Liver (tissue), 3 donors: Measurements from ENCODE around the gene DPY30.

Experiments
- ATF3 ChIP-seq: IDR thresholded peaks from 2 replicates; pipeline ENCODE4 v1.6.1; 2016; ENCODE audit warnings: antibody characterized with exemption
- CTCF ChIP-seq: fragments of 150-350 bp; IDR thresholded peaks from 2 replicates; pipeline ENCODE4 v1.5.1; 2017; ENCODE audit warnings: improper control_type of control experiment, low read depth, low read length; ENCODE audit not compliant: missing input control
- HNF4G ChIP-seq: IDR thresholded peaks from 2 replicates; pipeline ENCODE4 v1.6.1; 2016; ENCODE audit warnings: antibody characterized with exemption
- JUND ChIP-seq, 2 donors: IDR thresholded peaks; 2 replicates each; pipeline ENCODE4 v1.6.1; 2016; ENCODE audit warnings: antibody characterized with exemption in 2 of 2
- MAX ChIP-seq: IDR thresholded peaks from 2 replicates; pipeline ENCODE4 v1.6.1; 2016; ENCODE audit warnings: antibody characterized with exemption
- NR2F2 ChIP-seq: IDR thresholded peaks from 2 replicates; pipeline ENCODE4 v1.6.1; 2016; ENCODE audit warnings: antibody characterized with exemption
- SP1 ChIP-seq: IDR thresholded peaks from 2 replicates; pipeline ENCODE4 v1.6.1; 2018; ENCODE audit warnings: antibody characterized with exemption, mild to moderate bottlenecking
- TAF1 ChIP-seq: conservative IDR thresholded peaks from 2 replicates; pipeline ENCODE4 v1.6.1; 2016; ENCODE audit warnings: antibody characterized with exemption, mild to moderate bottlenecking
- ZBTB33 ChIP-seq: IDR thresholded peaks from 2 replicates; pipeline ENCODE4 v1.6.1; 2016; ENCODE audit warnings: antibody characterized with exemption
- TF ChIP-seq, protein P1 (sequence below): IDR thresholded peaks from 2 replicates; pipeline ENCODE4 v1.6.1; 2016; ENCODE audit warnings: antibody characterized with exemption, mild to moderate bottlenecking
- donor health status: healthy.
- donor health status: healthy.

- TF ChIP-seq CTCF: no peak
- peak; percentile 72 for TF ChIP-seq MAX
- no peak for TF ChIP-seq ZBTB33
- no peak for TF ChIP-seq JUND (IDR thresholded peaks at IDR 0.05)
- TF ChIP-seq TAF1: no peak
- no peak for TF ChIP-seq ATF3
- TF ChIP-seq SP1: peak; percentile 66
- TF ChIP-seq, protein P1, sequence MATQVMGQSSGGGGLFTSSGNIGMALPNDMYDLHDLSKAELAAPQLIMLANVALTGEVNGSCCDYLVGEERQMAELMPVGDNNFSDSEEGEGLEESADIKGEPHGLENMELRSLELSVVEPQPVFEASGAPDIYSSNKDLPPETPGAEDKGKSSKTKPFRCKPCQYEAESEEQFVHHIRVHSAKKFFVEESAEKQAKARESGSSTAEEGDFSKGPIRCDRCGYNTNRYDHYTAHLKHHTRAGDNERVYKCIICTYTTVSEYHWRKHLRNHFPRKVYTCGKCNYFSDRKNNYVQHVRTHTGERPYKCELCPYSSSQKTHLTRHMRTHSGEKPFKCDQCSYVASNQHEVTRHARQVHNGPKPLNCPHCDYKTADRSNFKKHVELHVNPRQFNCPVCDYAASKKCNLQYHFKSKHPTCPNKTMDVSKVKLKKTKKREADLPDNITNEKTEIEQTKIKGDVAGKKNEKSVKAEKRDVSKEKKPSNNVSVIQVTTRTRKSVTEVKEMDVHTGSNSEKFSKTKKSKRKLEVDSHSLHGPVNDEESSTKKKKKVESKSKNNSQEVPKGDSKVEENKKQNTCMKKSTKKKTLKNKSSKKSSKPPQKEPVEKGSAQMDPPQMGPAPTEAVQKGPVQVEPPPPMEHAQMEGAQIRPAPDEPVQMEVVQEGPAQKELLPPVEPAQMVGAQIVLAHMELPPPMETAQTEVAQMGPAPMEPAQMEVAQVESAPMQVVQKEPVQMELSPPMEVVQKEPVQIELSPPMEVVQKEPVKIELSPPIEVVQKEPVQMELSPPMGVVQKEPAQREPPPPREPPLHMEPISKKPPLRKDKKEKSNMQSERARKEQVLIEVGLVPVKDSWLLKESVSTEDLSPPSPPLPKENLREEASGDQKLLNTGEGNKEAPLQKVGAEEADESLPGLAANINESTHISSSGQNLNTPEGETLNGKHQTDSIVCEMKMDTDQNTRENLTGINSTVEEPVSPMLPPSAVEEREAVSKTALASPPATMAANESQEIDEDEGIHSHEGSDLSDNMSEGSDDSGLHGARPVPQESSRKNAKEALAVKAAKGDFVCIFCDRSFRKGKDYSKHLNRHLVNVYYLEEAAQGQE: peak; percentile 77
- TF ChIP-seq NR2F2: no peak
- no peak for TF ChIP-seq HNF4G
These were observed 28.7 kb downstream of the DPY30 start, which contains the start of gene MEMO1 for GRCh38 chr2:32010670-32011484.
